Measurements from ENCODE around the gene RNF128.

RNF128 gene, protein sequence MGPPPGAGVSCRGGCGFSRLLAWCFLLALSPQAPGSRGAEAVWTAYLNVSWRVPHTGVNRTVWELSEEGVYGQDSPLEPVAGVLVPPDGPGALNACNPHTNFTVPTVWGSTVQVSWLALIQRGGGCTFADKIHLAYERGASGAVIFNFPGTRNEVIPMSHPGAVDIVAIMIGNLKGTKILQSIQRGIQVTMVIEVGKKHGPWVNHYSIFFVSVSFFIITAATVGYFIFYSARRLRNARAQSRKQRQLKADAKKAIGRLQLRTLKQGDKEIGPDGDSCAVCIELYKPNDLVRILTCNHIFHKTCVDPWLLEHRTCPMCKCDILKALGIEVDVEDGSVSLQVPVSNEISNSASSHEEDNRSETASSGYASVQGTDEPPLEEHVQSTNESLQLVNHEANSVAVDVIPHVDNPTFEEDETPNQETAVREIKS

DNA sequence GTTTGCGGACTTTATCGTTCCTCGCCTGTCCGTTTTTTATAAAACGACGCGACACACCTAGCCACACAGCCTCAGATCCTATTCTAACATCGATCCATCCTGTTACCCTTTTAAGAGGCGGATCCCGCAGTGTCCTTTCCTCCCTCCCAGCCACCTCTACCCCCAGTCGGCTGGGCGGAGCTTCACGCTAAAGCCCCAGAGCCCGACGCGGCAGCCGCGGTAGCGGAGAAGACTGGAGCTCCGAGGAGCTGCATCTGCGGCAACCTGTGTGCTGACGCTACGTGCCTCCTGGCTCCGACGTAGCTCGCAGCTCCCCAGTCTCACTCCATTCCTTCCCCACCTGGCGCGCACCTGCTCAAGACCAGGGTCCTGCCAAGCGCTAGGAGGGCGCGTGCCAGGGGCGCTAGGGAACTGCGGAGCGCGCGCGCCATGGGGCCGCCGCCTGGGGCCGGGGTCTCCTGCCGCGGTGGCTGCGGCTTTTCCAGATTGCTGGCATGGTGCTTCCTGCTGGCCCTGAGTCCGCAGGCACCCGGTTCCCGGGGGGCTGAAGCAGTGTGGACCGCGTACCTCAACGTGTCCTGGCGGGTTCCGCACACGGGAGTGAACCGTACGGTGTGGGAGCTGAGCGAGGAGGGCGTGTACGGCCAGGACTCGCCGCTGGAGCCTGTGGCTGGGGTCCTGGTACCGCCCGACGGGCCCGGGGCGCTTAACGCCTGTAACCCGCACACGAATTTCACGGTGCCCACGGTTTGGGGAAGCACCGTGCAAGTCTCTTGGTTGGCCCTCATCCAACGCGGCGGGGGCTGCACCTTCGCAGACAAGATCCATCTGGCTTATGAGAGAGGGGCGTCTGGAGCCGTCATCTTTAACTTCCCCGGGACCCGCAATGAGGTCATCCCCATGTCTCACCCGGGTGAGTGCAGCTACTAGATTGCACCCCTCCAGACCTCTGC is at the start of gene RNF128:
Gene RNF128 (plus strand): TSS at position 217 of the 953 bp plus-strand sequence. CDS start 213 bp downstream, at position 430.
- TF ChIP-seq ZNF274 (IDR thresholded peaks at IDR 0.05; ENCODE audit: low read depth, low read length), result no peak
- no peak within 1 kb of the TSS; the same call in 1 of the 2 replicates for H3K4me3 ChIP-seq (ENCODE audit: low read length)

DNA sequence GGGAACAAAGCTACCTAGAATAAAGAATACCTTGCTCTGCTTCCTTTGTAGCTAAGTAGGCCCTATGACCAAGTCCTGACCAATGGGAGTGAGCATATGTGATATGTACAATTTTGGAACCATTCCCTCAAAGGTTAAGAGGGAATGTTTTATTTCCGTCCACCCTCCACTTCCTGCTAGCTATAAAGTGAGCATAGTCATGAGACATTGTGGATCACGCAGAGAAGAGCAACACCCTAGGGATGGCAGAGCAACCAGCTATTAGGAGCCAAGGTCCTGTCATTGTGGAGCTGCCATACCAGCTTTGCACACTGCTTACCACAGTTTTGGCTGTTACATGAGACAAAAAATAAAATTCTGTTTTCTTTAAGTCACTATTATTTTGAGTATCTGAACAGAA is 45.8 kb upstream of the RNF128 start:
- no peak overlapping the region for H3K4me3 ChIP-seq (ENCODE audit: low read length)
- TF ChIP-seq ZNF274 (IDR thresholded peaks at IDR 0.05; ENCODE audit: low read depth, low read length), result no peak

DNA sequence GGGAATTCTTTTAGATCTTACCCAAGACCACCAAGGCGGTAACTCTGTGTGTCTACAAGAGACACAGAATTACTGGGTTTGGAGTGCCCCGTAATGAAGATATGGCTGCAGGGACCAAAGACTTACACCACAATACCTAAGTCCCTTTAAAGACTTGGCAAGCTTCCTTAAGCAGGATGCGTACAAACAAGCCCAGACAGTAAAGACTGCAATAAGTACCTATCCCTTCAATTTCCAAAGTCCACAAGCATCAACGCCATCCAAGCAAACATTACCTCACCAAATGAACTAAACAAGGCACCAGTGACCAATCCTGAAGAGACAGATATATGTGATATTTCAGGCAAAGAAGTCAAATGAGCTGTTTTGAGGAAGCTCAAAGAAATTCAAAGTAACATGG is 42.3 kb upstream of the RNF128 start:
- no peak overlapping the region for H3K4me3 ChIP-seq (ENCODE audit: low read length)
- no peak for TF ChIP-seq ZNF274 (IDR thresholded peaks at IDR 0.05; ENCODE audit: low read depth, low read length)

DNA sequence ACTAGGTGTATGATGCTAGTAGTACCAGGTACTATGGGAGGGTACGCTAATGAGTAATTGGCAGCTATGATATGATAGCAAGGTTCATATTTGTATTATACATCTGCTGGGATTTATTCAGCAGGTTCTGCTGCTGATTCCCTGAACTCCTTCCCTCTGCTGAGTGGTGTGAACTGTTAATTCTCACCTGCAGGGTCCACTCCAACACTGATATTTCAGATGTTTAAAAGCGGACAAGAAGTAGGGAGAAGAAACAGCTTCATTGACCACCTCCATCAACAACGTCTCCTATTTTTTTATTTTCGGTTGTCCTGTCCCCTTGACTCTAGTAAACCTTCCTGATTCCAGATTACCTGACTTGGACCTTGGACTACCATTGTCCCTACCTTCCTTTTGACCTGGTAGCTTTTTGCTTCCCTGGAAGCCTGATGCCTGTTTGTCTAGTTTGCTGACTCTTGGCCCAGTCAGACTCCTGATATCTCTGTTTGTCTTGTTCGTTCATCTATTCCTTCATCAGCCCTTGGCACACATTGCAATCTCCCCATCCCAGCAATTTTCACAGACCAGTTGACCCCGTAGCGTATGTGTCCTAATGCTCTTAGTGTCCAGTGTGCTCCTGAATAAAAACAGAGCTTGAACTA is 34.0 kb upstream of the RNF128 start:
- no peak overlapping the region for H3K4me3 ChIP-seq (ENCODE audit: low read length)
- TF ChIP-seq ZNF274 (IDR thresholded peaks at IDR 0.05; ENCODE audit: low read depth, low read length), result no peak

DNA sequence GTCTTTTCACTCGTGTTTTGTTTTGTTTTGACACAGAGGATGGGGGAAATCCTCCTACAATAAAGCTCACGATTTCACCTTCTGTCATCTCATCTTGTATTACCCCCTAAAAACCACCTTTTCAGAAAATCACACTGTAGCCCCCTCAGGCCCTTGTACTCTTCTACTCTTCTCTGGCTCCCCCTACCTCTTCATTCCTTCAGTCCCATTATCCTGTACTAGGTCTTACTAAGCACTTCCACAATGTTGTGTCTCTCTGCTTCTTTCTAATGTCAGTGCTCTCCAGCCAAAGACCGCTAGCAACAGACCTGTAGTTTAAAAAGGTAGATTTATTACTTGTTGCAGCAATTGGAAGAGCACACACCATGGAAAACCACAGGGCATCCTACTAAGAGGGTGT is 30.0 kb upstream of the RNF128 start:
- TF ChIP-seq ZNF274 (IDR thresholded peaks at IDR 0.05; ENCODE audit: low read depth, low read length), result no peak
- H3K4me3 ChIP-seq (ENCODE audit: low read length), result no peak overlapping the region

DNA sequence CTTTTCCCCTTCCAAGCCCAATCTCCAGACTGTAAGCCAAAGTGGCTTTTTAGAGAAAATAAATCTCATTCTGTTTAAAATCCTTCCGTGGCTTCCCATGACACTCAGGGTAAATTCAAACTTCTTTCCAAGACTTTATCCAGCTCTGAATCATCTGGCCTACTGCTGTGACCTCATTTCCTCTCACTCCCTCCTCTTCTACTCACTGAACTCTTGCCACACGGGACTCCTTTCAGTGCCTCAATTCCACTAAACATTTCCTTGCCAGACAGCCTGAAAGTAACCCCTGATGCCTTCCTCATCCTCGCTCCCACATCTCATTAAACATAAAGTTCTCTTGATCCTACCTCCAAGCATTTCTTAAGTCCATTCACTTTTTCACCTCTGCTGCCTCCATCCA is 27.8 kb upstream of the RNF128 start:
- H3K4me3 ChIP-seq (ENCODE audit: low read length), result no peak overlapping the region
- TF ChIP-seq ZNF274 (IDR thresholded peaks at IDR 0.05; ENCODE audit: low read depth, low read length), result no peak

DNA sequence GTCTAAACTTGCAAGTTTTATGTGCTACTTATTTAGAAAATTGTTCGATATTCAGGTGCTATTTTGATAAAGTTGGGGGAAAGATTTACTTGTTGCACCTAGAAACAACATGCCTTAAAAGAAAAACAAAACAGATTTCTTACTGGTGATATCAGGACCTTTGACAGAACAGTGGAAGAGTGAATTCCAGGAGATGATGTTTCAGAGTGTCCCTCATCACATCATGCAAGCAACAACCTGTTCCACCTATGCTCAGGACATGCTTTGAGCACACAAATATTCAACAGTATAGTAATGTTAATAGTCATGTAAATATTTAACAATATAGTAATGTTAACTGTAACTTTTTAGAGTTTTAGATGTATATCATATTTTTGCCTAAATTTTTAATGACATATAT is 23.9 kb upstream of the RNF128 start:
- TF ChIP-seq ZNF274 (IDR thresholded peaks at IDR 0.05; ENCODE audit: low read depth, low read length), result no peak
- no peak overlapping the region for H3K4me3 ChIP-seq (ENCODE audit: low read length)

DNA sequence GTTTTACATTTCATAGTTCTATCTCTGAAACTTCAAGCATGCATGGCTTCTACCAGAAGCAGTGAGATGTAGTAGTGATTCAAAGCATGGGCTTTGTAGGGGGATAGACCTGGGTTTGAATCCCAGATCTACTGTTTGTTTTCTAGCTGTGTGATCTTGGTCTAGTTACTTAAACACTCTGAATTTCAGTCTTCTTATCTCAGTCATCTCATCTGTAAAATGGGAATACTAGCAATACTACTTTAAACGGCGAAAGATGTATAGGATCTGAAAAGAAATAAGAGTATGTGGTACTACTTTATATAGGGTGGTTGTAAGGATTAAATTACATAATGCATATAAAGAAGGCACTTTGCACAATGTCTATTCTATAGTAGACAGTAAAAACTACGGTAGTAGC is 20.0 kb upstream of the RNF128 start:
- TF ChIP-seq ZNF274 (IDR thresholded peaks at IDR 0.05; ENCODE audit: low read depth, low read length), result no peak
- no peak overlapping the region for H3K4me3 ChIP-seq (ENCODE audit: low read length)

DNA sequence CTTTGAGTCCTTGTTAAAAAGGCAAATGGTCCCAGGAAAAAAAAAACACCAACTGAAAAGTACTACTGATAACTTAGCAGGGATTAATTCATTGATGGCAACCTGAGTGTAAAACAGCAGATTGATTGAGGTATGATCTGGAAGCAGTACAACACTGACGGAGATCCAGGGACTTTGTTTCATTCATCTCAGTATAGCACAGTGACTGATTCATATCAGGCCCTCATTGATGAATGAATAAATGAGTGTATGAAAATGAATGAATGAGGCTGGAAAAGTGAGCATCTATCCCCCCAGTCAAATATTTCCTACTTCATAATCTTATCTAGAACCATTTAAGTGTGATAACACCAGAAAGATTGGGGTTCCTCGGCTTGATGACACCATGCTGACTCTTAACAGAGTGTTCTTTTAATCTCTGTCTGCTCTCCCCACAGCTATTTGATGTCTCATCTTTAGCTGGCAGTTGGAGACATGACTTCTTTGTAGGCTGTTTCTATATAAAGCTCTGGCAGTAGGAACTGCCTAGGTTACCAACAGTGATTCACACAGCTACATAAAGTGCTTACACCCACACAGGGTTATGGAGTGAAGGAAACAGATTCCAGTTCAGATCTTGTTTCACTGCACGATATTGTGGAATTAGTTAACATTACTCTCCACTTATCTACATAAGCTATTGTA is 18.6 kb upstream of the RNF128 start:
- H3K4me3 ChIP-seq (ENCODE audit: low read length), result no peak overlapping the region
- no peak for TF ChIP-seq ZNF274 (IDR thresholded peaks at IDR 0.05; ENCODE audit: low read depth, low read length)

DNA sequence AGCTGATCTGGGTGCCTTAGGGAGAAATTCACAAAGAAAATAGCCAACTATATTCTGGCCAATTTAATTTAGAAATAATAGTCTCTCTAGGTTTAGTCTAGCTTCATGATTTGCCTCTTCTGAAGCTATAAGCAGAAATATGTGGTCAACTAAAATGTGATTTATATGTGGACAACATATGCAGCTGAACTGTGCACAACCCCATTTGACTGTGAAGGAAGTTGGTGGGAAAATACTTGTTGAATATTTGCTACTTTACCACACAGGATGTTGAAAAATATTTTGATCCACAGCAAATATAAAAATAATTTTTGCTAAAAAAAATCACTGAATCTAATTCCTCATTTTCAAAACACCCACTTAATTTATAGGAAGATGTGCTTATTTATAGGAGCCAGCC is 15.7 kb upstream of the RNF128 start:
- no peak for TF ChIP-seq ZNF274 (IDR thresholded peaks at IDR 0.05; ENCODE audit: low read depth, low read length)
- no peak overlapping the region for H3K4me3 ChIP-seq (ENCODE audit: low read length)

DNA sequence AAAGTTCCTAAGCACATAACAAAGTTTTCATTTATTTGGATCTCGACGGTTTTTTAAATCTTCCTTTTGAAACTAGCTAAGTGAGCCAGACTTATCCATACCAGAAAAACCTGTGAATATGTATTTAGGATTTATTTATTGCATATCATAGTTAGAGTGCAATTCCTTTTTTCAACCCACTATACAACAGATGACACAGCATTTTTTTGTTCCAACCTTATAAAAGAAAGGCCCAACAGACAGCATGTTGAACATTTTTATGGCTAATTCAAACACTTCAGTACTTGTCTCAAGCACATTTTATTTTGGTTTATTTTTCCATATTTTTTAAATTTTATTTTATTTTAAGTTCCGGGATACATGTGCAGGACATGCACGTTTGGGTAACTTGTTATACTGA is 15.1 kb upstream of the RNF128 start:
- no peak for TF ChIP-seq ZNF274 (IDR thresholded peaks at IDR 0.05; ENCODE audit: low read depth, low read length)
- H3K4me3 ChIP-seq (ENCODE audit: low read length), result no peak overlapping the region

DNA sequence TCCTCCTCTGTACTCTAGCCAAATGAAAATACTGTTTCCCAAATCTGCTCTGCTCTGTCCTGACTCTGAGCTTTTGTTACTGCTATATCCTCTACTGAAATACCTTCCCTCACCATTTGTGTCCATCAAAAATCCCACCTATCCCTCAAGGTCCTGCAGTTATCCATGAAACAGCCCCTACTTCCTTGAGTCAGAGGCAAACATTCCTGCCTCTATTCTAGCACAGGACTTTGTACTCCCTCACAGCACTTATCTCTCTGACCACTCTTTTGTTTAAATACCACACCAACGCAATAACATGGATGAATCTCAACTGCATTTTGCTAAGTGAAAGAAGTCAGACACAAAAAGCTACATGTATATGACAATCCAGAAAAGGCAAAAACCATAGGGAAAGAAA is 10.5 kb upstream of the RNF128 start:
- no peak overlapping the region for H3K4me3 ChIP-seq (ENCODE audit: low read length)
- TF ChIP-seq ZNF274 (IDR thresholded peaks at IDR 0.05; ENCODE audit: low read depth, low read length), result no peak

DNA sequence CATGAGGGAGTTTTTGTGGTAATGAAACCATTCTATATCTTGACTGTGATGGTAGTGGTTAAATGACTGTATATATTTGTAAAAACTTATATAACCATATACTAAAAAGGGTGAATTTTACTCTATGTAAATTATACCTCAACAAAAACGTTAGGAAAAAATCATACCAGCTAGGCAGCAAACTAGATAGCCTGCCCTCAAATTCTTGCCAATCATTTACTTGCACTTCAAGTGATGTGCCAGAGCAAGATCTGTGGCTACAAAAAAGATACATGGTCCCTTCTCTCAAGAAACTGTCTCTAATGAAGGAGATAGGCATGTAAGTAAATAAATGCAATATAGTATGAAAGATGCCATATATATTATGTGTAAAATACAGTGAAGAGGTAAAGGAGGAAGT is 10.0 kb upstream of the RNF128 start:
- H3K4me3 ChIP-seq (ENCODE audit: low read length), result no peak overlapping the region
- TF ChIP-seq ZNF274 (IDR thresholded peaks at IDR 0.05; ENCODE audit: low read depth, low read length), result no peak

DNA sequence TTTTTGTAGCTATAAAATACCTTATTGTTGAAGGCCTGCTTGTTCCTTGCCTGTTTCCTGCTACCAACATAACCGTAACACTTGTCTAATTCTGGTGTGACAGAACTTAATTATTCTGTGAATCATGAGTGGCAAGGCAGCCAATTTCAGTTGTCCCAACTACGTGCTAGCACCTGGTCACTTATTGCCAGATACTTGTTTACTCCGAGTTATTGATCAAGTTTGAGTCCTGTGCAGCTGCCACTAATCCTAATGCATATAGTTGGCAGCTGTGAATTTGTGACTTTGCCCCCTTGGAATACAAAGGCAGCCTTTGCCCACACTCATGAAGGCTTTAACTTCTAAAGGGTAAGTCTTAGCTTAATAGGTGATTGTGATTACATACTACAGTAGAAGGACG is 7.8 kb upstream of the RNF128 start:
- no peak overlapping the region for H3K4me3 ChIP-seq (ENCODE audit: low read length)
- TF ChIP-seq ZNF274 (IDR thresholded peaks at IDR 0.05; ENCODE audit: low read depth, low read length), result no peak

All from GM08714 (cell line).